GM21515 (cell line): ENCODE measurements around the gene BGLAP.

Experiments
- ATAC-seq: cut with Tn5 transposase; IDR thresholded peaks from one replicate; pipeline ENCODE4 v1.9.1; 2021; ENCODE audit not compliant: unreplicated experiment

Gene BGLAP

DNA sequence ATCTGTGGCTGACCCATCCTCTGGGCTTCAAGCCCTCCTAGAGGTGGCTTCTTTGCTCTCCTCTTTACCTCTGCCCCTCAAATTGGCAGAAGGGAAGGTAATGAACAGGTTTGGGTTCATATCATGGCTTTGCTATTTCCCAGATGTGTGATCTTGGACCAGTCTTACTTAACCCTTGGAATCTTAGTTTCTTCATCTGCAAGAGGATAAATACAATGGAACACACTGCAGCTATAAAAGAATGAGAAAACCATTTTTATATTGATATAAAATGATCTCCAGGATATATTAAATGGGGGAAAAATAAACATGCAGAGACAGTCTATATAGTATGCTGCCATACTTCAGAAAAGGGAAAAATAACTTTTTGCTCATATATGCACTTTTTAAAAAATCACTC lies 47.9 kb downstream of the BGLAP start:
- no peak for ATAC-seq

DNA sequence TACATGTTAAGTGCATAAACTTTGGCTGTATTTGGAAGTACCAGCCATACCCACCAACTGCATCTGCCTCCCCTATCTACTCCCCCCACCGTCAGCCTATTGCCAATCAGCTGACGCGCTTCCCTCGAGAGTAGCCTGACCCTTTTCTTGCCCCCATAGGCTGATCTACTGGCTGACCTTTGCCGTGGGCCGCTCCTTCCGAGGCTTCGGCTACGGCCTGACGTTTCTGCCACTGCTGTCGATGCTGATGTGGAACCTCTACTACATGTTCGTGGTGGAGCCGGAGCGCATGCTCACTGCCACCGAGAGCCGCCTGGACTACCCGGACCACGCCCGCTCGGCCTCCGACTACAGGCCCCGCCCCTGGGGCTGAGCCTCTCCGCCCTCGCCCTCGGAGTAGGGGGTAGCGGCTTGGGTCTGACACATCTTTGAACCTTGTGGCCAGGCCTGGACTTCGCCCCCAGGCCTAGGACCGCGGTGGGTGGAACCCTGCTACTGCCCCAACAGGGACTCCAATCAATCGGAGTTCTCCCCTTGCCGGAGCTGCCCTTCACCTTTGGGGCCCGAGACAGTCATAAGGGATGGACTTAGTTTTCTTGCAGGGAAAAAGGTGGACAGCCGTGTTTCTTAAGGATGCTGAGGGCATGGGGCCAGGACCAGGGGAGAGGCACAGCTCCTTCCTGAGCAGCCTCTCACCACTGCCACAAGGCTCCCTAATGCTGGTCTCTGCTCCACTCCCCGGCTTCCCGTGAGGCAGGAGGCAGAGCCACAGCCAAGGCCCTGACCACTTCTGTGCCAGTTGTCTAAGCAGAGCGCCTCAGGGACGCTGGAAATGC lies 49.5 kb downstream of the BGLAP start:
- ATAC-seq, result peak; percentile 52
